ENCODE results near the gene CCDC27.

CCDC27 gene

GRCh38 chr1:3735688-3736087, 16.6 kb upstream of the CCDC27 start:
- no peak overlapping the region for H3K27ac ChIP-seq (replicated peaks)
- H3K27me3 ChIP-seq (ENCODE audit: insufficient read depth, poor library complexity, severe bottlenecking): peaks cover 5% of the 10 kb centered on the region
- TF ChIP-seq SPI1 (IDR thresholded peaks at IDR 0.05; ENCODE audit: borderline replicate concordance, low read depth): no peak
- TF ChIP-seq CTCF (IDR thresholded peaks at IDR 0.05; ENCODE audit: insufficient read depth, low read length): no peak
- no peak for TF ChIP-seq GABPA (IDR thresholded peaks at IDR 0.05; ENCODE audit: low read depth)
- TF ChIP-seq POLR2AphosphoS5 (IDR thresholded peaks at IDR 0.05; ENCODE audit: low read depth): no peak
- TF ChIP-seq REST (IDR thresholded peaks at IDR 0.05; ENCODE audit: insufficient replicate concordance, low read depth): no peak
- no peak for DNase-seq (ENCODE audit: low read depth in 1 of 2, low spot score in 1 of 2)
- H3K4me3 ChIP-seq (replicated peaks; ENCODE audit: insufficient read depth, low read length): no peak overlapping the region

GRCh38 chr1:3736131-3736561, 16.1 kb upstream of the CCDC27 start:
- DNase-seq (ENCODE audit: low read depth in 1 of 2, low spot score in 1 of 2): no peak
- Histone ChIP-seq H3K27ac (replicated peaks) (no peak overlapping the region), H3K27me3 (ENCODE audit: insufficient read depth, poor library complexity, severe bottlenecking) (peaks cover 3% of the 10 kb centered on the region), H3K4me3 (replicated peaks; ENCODE audit: insufficient read depth, low read length) (no peak overlapping the region)
- TF ChIP-seq REST (IDR thresholded peaks at IDR 0.05; ENCODE audit: insufficient replicate concordance, low read depth): no peak
- TF ChIP-seq CTCF (IDR thresholded peaks at IDR 0.05; ENCODE audit: insufficient read depth, low read length): no peak

GRCh38 chr1:3736708-3737107, 15.5 kb upstream of the CCDC27 start:
- H3K27ac ChIP-seq (replicated peaks): no peak overlapping the region
- no peak for TF ChIP-seq SPI1 (IDR thresholded peaks at IDR 0.05; ENCODE audit: borderline replicate concordance, low read depth)
- no peak for TF ChIP-seq CTCF (IDR thresholded peaks at IDR 0.05; ENCODE audit: insufficient read depth, low read length)
- no peak for TF ChIP-seq GABPA (IDR thresholded peaks at IDR 0.05; ENCODE audit: low read depth)
- no peak overlapping the region for H3K4me3 ChIP-seq (replicated peaks; ENCODE audit: insufficient read depth, low read length)
- peaks cover under 1% of the 10 kb centered on the region for H3K27me3 ChIP-seq (ENCODE audit: insufficient read depth, poor library complexity, severe bottlenecking)
- DNase-seq (ENCODE audit: low read depth in 1 of 2, low spot score in 1 of 2): no peak

GRCh38 chr1:3738943-3739342, 13.3 kb upstream of the CCDC27 start:
- Histone ChIP-seq H3K27ac (replicated peaks) (no peak overlapping the region), H3K27me3 (ENCODE audit: insufficient read depth, poor library complexity, severe bottlenecking) (no peaks in the 10 kb centered on the region), H3K4me3 (replicated peaks; ENCODE audit: insufficient read depth, low read length) (no peak overlapping the region)
- no peak for TF ChIP-seq CTCF (IDR thresholded peaks at IDR 0.05; ENCODE audit: insufficient read depth, low read length)
- TF ChIP-seq REST (IDR thresholded peaks at IDR 0.05; ENCODE audit: insufficient replicate concordance, low read depth): no peak
- TF ChIP-seq GABPA (IDR thresholded peaks at IDR 0.05; ENCODE audit: low read depth): no peak
- TF ChIP-seq POLR2AphosphoS5 (IDR thresholded peaks at IDR 0.05; ENCODE audit: low read depth): no peak
- no peak for TF ChIP-seq SPI1 (IDR thresholded peaks at IDR 0.05; ENCODE audit: borderline replicate concordance, low read depth)
- DNase-seq (ENCODE audit: low read depth in 1 of 2, low spot score in 1 of 2): no peak

Measured in HL-60 (cell line).